GM23338 (cell line): Measurements from ENCODE around the gene KCNAB1. TPM values are rescaled to one million over a fixed set of nuclear protein-coding genes. Genes with fewer than 3 reads are reported as not detected.

Experiments used
- ATAC-seq: fragments of 200-7000 bp; cut with Tn5 transposase; 3 replicates; pipeline ENCODE4 v1.9.1; 2020
- DNase-seq: peaks from one replicate; pipeline ENCODE4 v3.0.0-alpha.2; 2015; ENCODE audit warnings: low spot score
- H2AFZ ChIP-seq: fragments of 200-600 bp; sonication (generic); 2 replicates; pipeline ENCODE4 v1.8.0; 2016; ENCODE audit warnings: antibody characterized with exemption, mild to moderate bottlenecking, moderate library complexity
- H3F3A ChIP-seq: fragments of 200-600 bp; sonication (generic); replicated peaks from 2 replicates; pipeline ENCODE4 v1.8.0; 2017; ENCODE audit warnings: antibody characterized with exemption, mixed run types, low read depth
- H3K27ac ChIP-seq: fragments of 200-600 bp; sonication (generic); 2 replicates; pipeline ENCODE4 v1.6.1; 2016; ENCODE audit warnings: low read depth
- H3K27me3 ChIP-seq: fragments of 200-600 bp; sonication (generic); 2 replicates; pipeline ENCODE4 v1.8.0; 2016; ENCODE audit warnings: mild to moderate bottlenecking, mixed run types, moderate library complexity; ENCODE audit not compliant: insufficient read depth
- H3K36me3 ChIP-seq: fragments of 200-600 bp; sonication (generic); 2 replicates; pipeline ENCODE4 v1.8.0; 2016; ENCODE audit warnings: mild to moderate bottlenecking; ENCODE audit not compliant: insufficient read depth
- H3K4me1 ChIP-seq: fragments of 200-600 bp; sonication (generic); 2 replicates; pipeline ENCODE4 v1.8.0; 2016; ENCODE audit warnings: mild to moderate bottlenecking, moderate library complexity; ENCODE audit not compliant: insufficient read depth
- H3K4me2 ChIP-seq: fragments of 200-600 bp; sonication (generic); 2 replicates; pipeline ENCODE4 v1.7.1; 2017; ENCODE audit warnings: mixed run types
- H3K4me3 ChIP-seq: fragments of 200-600 bp; sonication (generic); 2 replicates; pipeline ENCODE4 v1.6.1; 2016; ENCODE audit warnings: mixed run types
- H3K79me2 ChIP-seq: fragments of 200-600 bp; sonication (generic); replicated peaks from 2 replicates; pipeline ENCODE4 v1.8.0; 2017; ENCODE audit warnings: mild to moderate bottlenecking; ENCODE audit not compliant: insufficient read depth
- H3K9me2 ChIP-seq: fragments of 200-600 bp; sonication (generic); 2 replicates; pipeline ENCODE4 v1.8.0; 2017; ENCODE audit not compliant: insufficient read depth
- H4K20me1 ChIP-seq: fragments of 200-600 bp; sonication (generic); replicated peaks from 2 replicates; pipeline ENCODE4 v1.8.0; 2017; ENCODE audit warnings: mild to moderate bottlenecking; ENCODE audit not compliant: insufficient read depth
- H3K27ac Mint-ChIP-seq: 2 replicates; pipeline ENCODE4 v1.8.0; 2020; ENCODE audit warnings: inconsistent platforms, mild to moderate bottlenecking, moderate library complexity, mixed read lengths
- H3K27me3 Mint-ChIP-seq: 3 replicates; pipeline ENCODE4 v1.8.0; 2022; ENCODE audit warnings: low read depth, mild to moderate bottlenecking, moderate library complexity, mixed read lengths, inconsistent platforms; ENCODE audit not compliant: insufficient read depth, poor library complexity
- H3K36me3 Mint-ChIP-seq: 3 replicates; pipeline ENCODE4 v1.8.0; 2021; ENCODE audit warnings: low read depth, mild to moderate bottlenecking, inconsistent platforms, moderate library complexity, mixed read lengths
- H3K4me1 Mint-ChIP-seq: 3 replicates; pipeline ENCODE4 v1.8.0; 2020; ENCODE audit warnings: mild to moderate bottlenecking, inconsistent platforms, mixed read lengths
- H3K4me3 Mint-ChIP-seq: 3 replicates; pipeline ENCODE4 v1.8.0; 2021; ENCODE audit warnings: moderate library complexity, mild to moderate bottlenecking, inconsistent platforms, mixed read lengths
- H3K9me3 Mint-ChIP-seq: 3 replicates; pipeline ENCODE4 v1.8.0; 2020; ENCODE audit warnings: moderate library complexity, mild to moderate bottlenecking, inconsistent platforms, mixed read lengths
- CREB1 ChIP-seq: fragments of 250-450 bp; sonication (Bioruptor Pico); IDR thresholded peaks from 2 replicates; pipeline ENCODE4 v1.5.0; 2020; ENCODE audit warnings: low read depth, mild to moderate bottlenecking, moderate library complexity
- CTCF ChIP-seq, 2 experiments: fragments of 200-600 bp in 1 of 2; sonication (generic) in 1 of 2; conservative IDR thresholded peaks; 2 replicates each; pipeline versions ENCODE4 v1.5.1 to v1.6.1; 2016 to 2017; ENCODE audit warnings: antibody characterized with exemption in 2 of 2, low read depth in 2 of 2, mild to moderate bottlenecking in 2 of 2, moderate library complexity in 1 of 2
- ETS1 ChIP-seq: IDR thresholded peaks from 2 replicates; pipeline ENCODE4 v1.6.1; 2016; ENCODE audit warnings: antibody characterized with exemption
- EZH2 ChIP-seq: fragments of 200-600 bp; sonication (generic); IDR thresholded peaks from one replicate; pipeline ENCODE4 v1.8.0; 2017; ENCODE audit warnings: antibody characterized with exemption, mild to moderate bottlenecking, low read depth; ENCODE audit not compliant: unreplicated experiment
- JUNB ChIP-seq: IDR thresholded peaks from one replicate; pipeline ENCODE4 v1.6.1; 2016; ENCODE audit warnings: antibody characterized with exemption; ENCODE audit not compliant: unreplicated experiment
- NANOG ChIP-seq: IDR thresholded peaks from 2 replicates; pipeline ENCODE4 v1.6.1; 2016; ENCODE audit warnings: antibody characterized with exemption, borderline replicate concordance
- POLR2AphosphoS5 ChIP-seq: IDR thresholded peaks from 2 replicates; pipeline ENCODE4 v1.6.1; 2016; ENCODE audit warnings: antibody characterized with exemption, low read depth
- REST ChIP-seq: IDR thresholded peaks from one replicate; pipeline ENCODE4 v1.6.1; 2018; ENCODE audit warnings: antibody characterized with exemption; ENCODE audit not compliant: unreplicated experiment
- STAT1 ChIP-seq: IDR thresholded peaks from one replicate; pipeline ENCODE4 v1.6.1; 2016; ENCODE audit warnings: antibody characterized with exemption; ENCODE audit not compliant: unreplicated experiment
- ZNF114 ChIP-seq: fragments of 250-450 bp; sonication (Bioruptor Pico); IDR thresholded peaks from 2 replicates; pipeline ENCODE4 v1.5.0; 2020; ENCODE audit warnings: mild to moderate bottlenecking, moderate library complexity
- ZNF331 ChIP-seq: fragments of 250-450 bp; sonication (Bioruptor Pico); IDR thresholded peaks from 2 replicates; pipeline ENCODE4 v1.5.0; 2020; ENCODE audit warnings: low read depth, mild to moderate bottlenecking, moderate library complexity
- polyA plus RNA-seq: library from polyadenylated mRNA; unstranded; fragments of >200 nt; fragmentation: Nextera tagmentation; extraction: Ambion mirVana; gene quantifications from 2 replicates; pipeline ENCODE4 v1.2.1, GENCODE V29; 2016
- total RNA-seq: library from RNA; depleted of rRNA; stranded (reverse); fragments of >200 nt; shearing (Covaris generic); gene quantifications from 2 replicates; pipeline ENCODE4 v1.2.3, GENCODE V29; 2014

Gene KCNAB1
- total and polyA plus RNA-seq, 2 experiments from 2014 or later: 0.69 to 2.6 TPM

GRCh38 chr3:156396851-156397250, 276.5 kb downstream of the KCNAB1 start:
- TF ChIP-seq REST (no peak), EZH2 (no peak), JUNB (no peak), CTCF (conservative IDR thresholded peaks at IDR 0.05; ENCODE audit: low read depth in 2 of 2) (no peak), STAT1 (no peak), POLR2AphosphoS5 (no peak), ZNF331 (CRISPR knock-in tag) (no peak), NANOG (no peak), ETS1 (no peak), ZNF114 (no peak), CREB1 (CRISPR knock-in tag) (no peak)
- Mint-ChIP-seq H3K36me3 (no peaks in the 10 kb centered on the region), H3K4me1 (peaks cover 5% of the 10 kb centered on the region; the same call in 1 of the 3 replicates), H3K27ac (no peak overlapping the region; the same call in 1 of the 2 replicates), H3K4me3 (no peak overlapping the region), H3K27me3 (no peaks in the 10 kb centered on the region), H3K9me3 (no peaks in the 10 kb centered on the region)
- Histone ChIP-seq H3K27ac (no peak overlapping the region), H3K36me3 (no peaks in the 10 kb centered on the region), H4K20me1 (no peaks in the 10 kb centered on the region), H3F3A (no peaks in the 10 kb centered on the region), H3K27me3 (no peaks in the 10 kb centered on the region), H3K4me1 (no peaks in the 10 kb centered on the region; the same call in 1 of the 2 replicates), H3K4me2 (no peak overlapping the region), H3K79me2 (no peaks in the 10 kb centered on the region), H3K9me2 (peaks cover 5% of the 10 kb centered on the region; the same call in 1 of the 2 replicates), H3K4me3 (no peak overlapping the region), H2AFZ (no peak overlapping the region)
- DNase-seq: no peak
- no peak for ATAC-seq
